GM21786 (cell line): ENCODE measurements around the gene PCDHA4.

Experiments
- ATAC-seq: cut with Tn5 transposase; IDR thresholded peaks from one replicate; pipeline ENCODE4 v1.9.1; 2021; ENCODE audit not compliant: unreplicated experiment

PCDHA4 gene

GRCh38 chr5:140855772-140856674 lies 49.2 kb downstream of the PCDHA4 start, which contains the start of gene PCDHA10:
TSS of gene PCDHA10 (plus strand) at chr5:140855897. CDS start at chr5:140856049, 152 bp downstream.
- ATAC-seq: no peak

- no peak for ATAC-seq
Measured at GRCh38 chr5:140857177-140857986, 50.5 kb downstream of the PCDHA4 start.

- ATAC-seq: no peak
Measured at GRCh38 chr5:140857987-140858240, 51.0 kb downstream of the PCDHA4 start.

- ATAC-seq: no peak
Measured at GRCh38 chr5:140862441-140863295, 55.8 kb downstream of the PCDHA4 start.
